HepG2 (cell line): ENCODE results near the gene RBPJ. TPM values are rescaled to one million over a fixed set of nuclear protein-coding genes. Genes with fewer than 3 reads are reported as not detected.

ENCODE experiments used
- ATAC-seq: fragments of 200-7000 bp; cut with Tn5 transposase; 3 replicates; pipeline ENCODE4 v1.9.1; 2020; ENCODE audit warnings: mild to moderate bottlenecking, moderate library complexity
- BruUV-seq: library from RNA; stranded (reverse); fragments of 400-500 nt; replicated peaks from 2 replicates; lab custom pipeline; 2021; lab: Mats Ljungman, UMichigan
- CTCF ChIA-PET: fragments of 300-600 bp; formaldehyde crosslinking; extraction: SDS; loops from one replicate; lab custom pipeline; 2021; ENCODE audit warnings: low total read pairs, inconsistent platforms, low intra/inter-chr PET ratio; lab: Yijun Ruan, JAX
- POLR2A ChIA-PET: fragments of 350-600 bp; sonication (Branson Sonifier 250); formaldehyde crosslinking; loops from one replicate; lab custom pipeline; 2020; ENCODE audit warnings: antibody characterized with exemption, inconsistent platforms; lab: Yijun Ruan, JAX
- DNase-seq: peaks from one replicate; pipeline ENCODE4 v3.0.0-alpha.2; 2015; ENCODE audit warnings: low spot score
- FAIRE-seq: peaks from 3 replicates; lab custom pipeline; 2011; peaks lifted over from hg19 to GRCh38; lab: Jason Lieb, UNC
- H2AFZ ChIP-seq: one replicate; pipeline ENCODE4 v1.6.1; 2011; ENCODE audit warnings: low read length, inconsistent platforms
- H3K27ac ChIP-seq: fragments of 300-600 bp; 3 replicates; pipeline ENCODE4 v1.8.0; 2011; ENCODE audit warnings: mixed run types, mild to moderate bottlenecking, mixed read lengths, low read length, inconsistent platforms; ENCODE audit not compliant: insufficient read depth; ENCODE audit errors: extremely low read length
- H3K27me3 ChIP-seq, 2 experiments: fragments of 200-600 bp in 1 of 2; 2 replicates in 1 of 2; 3 replicates in 1 of 2; pipeline versions ENCODE4 v1.6.0 to v1.8.0; 2011; ENCODE audit warnings: low read length in 2 of 2, mild to moderate bottlenecking in 2 of 2, moderate library complexity in 2 of 2, inconsistent platforms in 1 of 2; ENCODE audit not compliant: insufficient read depth in 2 of 2, control insufficient read depth in 1 of 2
- H3K36me3 ChIP-seq, 2 experiments: fragments of 200-600 bp in 1 of 2; replicated peaks in 1 of 2; 2 replicates in 1 of 2; 3 replicates in 1 of 2; pipeline versions ENCODE4 v1.5.1 to v1.8.0; 2011; ENCODE audit warnings: low read length in 2 of 2, inconsistent platforms in 1 of 2; ENCODE audit not compliant: insufficient read depth in 2 of 2, control insufficient read depth in 1 of 2
- H3K4me1 ChIP-seq: 2 replicates; pipeline ENCODE4 v1.5.1; 2012; ENCODE audit warnings: low read length, inconsistent platforms; ENCODE audit not compliant: insufficient read depth
- H3K4me2 ChIP-seq: 2 replicates; pipeline ENCODE4 v1.6.0; 2011; ENCODE audit warnings: low read depth, low read length, inconsistent platforms
- H3K4me3 ChIP-seq, 3 experiments: fragments of 200-600 bp in 1 of 3; sonication (generic), shearing (Covaris generic) in 1 of 3; replicated peaks in 1 of 3; 2 replicates each; pipeline ENCODE4 v1.5.1; 2011 to 2016; ENCODE audit warnings: low read length in 3 of 3, inconsistent platforms in 2 of 3, low read depth in 2 of 3, mild to moderate bottlenecking in 2 of 3, control low read depth in 1 of 3, mixed read lengths in 1 of 3; ENCODE audit not compliant: insufficient read depth in 1 of 3
- H3K79me2 ChIP-seq: one replicate; pipeline ENCODE4 v1.6.1; 2011; ENCODE audit warnings: low read length, inconsistent platforms; ENCODE audit not compliant: insufficient read depth
- H3K9ac ChIP-seq: 2 replicates; pipeline ENCODE4 v1.6.0; 2011; ENCODE audit warnings: mild to moderate bottlenecking, low read depth, low read length, inconsistent platforms; ENCODE audit not compliant: insufficient read depth
- H3K9me3 ChIP-seq: 2 replicates; pipeline ENCODE4 v1.5.1; 2012; ENCODE audit warnings: mild to moderate bottlenecking, low read length
- H4K20me1 ChIP-seq: 2 replicates; pipeline ENCODE4 v1.6.0; 2011; ENCODE audit warnings: inconsistent platforms, mild to moderate bottlenecking, low read length, moderate library complexity; ENCODE audit not compliant: insufficient read depth
- HIVEP1 ChIP-seq: sonication (generic); formaldehyde crosslinking; IDR thresholded peaks from 2 replicates; pipeline ENCODE4 v1.4.0; 2020; ENCODE audit warnings: mild to moderate bottlenecking, missing genetic modification reagents
- KLF6 ChIP-seq: IDR thresholded peaks from 2 replicates; pipeline ENCODE4 v1.8.0; 2016; ENCODE audit warnings: missing biosample characterization, missing genetic modification reagents
- NFE2 ChIP-seq: sonication (generic); formaldehyde crosslinking; IDR thresholded peaks from 2 replicates; pipeline ENCODE4 v1.4.0; 2020; ENCODE audit warnings: missing genetic modification reagents
- NFYC ChIP-seq: IDR thresholded peaks from 2 replicates; pipeline ENCODE4 v1.6.1; 2016; ENCODE audit warnings: missing genetic modification reagents, missing compliant biosample characterization
- NR1H2 ChIP-seq: sonication (generic); formaldehyde crosslinking; IDR thresholded peaks from 2 replicates; pipeline ENCODE4 v1.8.1; 2022; ENCODE audit warnings: low read depth, missing genetic modification reagents, borderline replicate concordance
- PAWR ChIP-seq: sonication (generic); formaldehyde crosslinking; IDR thresholded peaks from 2 replicates; pipeline ENCODE4 v1.4.0; 2020; ENCODE audit warnings: missing genetic modification reagents, mild to moderate bottlenecking, borderline replicate concordance
- SIN3B ChIP-seq: fragments of 150-350 bp; IDR thresholded peaks from 2 replicates; pipeline ENCODE4 v1.6.1; 2014; ENCODE audit warnings: low read length
- STAG1 ChIP-seq: sonication (generic); formaldehyde crosslinking; IDR thresholded peaks from 2 replicates; pipeline ENCODE4 v1.4.0; 2020; ENCODE audit warnings: missing genetic modification reagents
- ZBTB26 ChIP-seq: IDR thresholded peaks from 2 replicates; pipeline ENCODE4 v1.6.1; 2016; ENCODE audit warnings: missing compliant biosample characterization, missing genetic modification reagents, borderline replicate concordance
- ZFX ChIP-seq: sonication (generic); formaldehyde crosslinking; IDR thresholded peaks from 2 replicates; pipeline ENCODE4 v1.4.0; 2020; ENCODE audit warnings: mild to moderate bottlenecking, low read depth, missing genetic modification reagents, moderate library complexity
- ZMYM3 ChIP-seq: sonication (generic); formaldehyde crosslinking; IDR thresholded peaks from 2 replicates; pipeline ENCODE4 v1.5.1; 2020; ENCODE audit warnings: mild to moderate bottlenecking, missing genetic modification reagents
- ZNF260 ChIP-seq: sonication (generic); formaldehyde crosslinking; IDR thresholded peaks from 2 replicates; pipeline ENCODE4 v1.4.0; 2020; ENCODE audit warnings: missing genetic modification reagents, low read depth, mild to moderate bottlenecking, borderline replicate concordance
- ZNF512B ChIP-seq: sonication (generic); formaldehyde crosslinking; IDR thresholded peaks from 2 replicates; pipeline ENCODE4 v1.5.1; 2020; ENCODE audit warnings: missing genetic modification reagents, mild to moderate bottlenecking, borderline replicate concordance
- WGBS: methylation state at CpG from one replicate; pipeline ENCODE4 v1.1.6; 2017; ENCODE audit warnings: low lambda C conversion rate; 5-methylcytosine and 5-hydroxymethylcytosine counted together
- in situ Hi-C: cut with HindIII; loops from 2 replicates; pipeline ENCODE4 v1.10.0; 2017; ENCODE audit warnings: low pct_unique_long_range_greater_than_20kb; ENCODE audit not compliant: extremely low pct_ligation_motif_present
- intact Hi-C: fragments of 100-400 bp; cut with micrococcal nuclease; formaldehyde crosslinking; loops from one replicate; pipeline ENCODE4 v1.10.0; 2022; ENCODE audit not compliant: unreplicated experiment
- polyA plus RNA-seq, 8 experiments: library from polyadenylated mRNA; depleted of rRNA in 3 of 8; stranded (reverse) in 7 of 8; unstranded in 1 of 8; fragments of >200 nt; fragmentation: Illumina TruSeq in 4 of 8; extraction: Trizol in 4 of 8; gene quantifications; 2 replicates each; pipeline versions ENCODE4 v1.2.1 to v1.2.3, GENCODE V29; 2011 to 2016; ENCODE audit warnings: low read depth in 4 of 8, missing spikeins in 1 of 8, mixed read lengths in 1 of 8; ENCODE audit not compliant: insufficient read depth in 1 of 8
- total RNA-seq, 5 experiments: library from RNA; depleted of rRNA; stranded (reverse); fragments of >200 nt; fragmentation: Illumina TruSeq; extraction: Trizol; gene quantifications; 2 replicates each; pipeline ENCODE4 v1.2.3, GENCODE V29; 2016; ENCODE audit warnings: low read depth in 1 of 5

Gene RBPJ
- total and polyA plus RNA-seq, 2 of the 13 experiments (the other 11 are each of a cell fraction or from before 2014, with no cell fraction given), result 25.9 to 33.2 TPM

- no peak overlapping the region for H3K27ac ChIP-seq
- TF ChIP-seq ZNF260 (no peak), NFE2 (CRISPR knock-in tag) (no peak), NR1H2 (no peak), HIVEP1 (no peak), ZBTB26 (CRISPR knock-in tag) (no peak), PAWR (CRISPR knock-in tag) (no peak), KLF6 (no peak), STAG1 (no peak), ZFX (CRISPR knock-in tag) (no peak), ZNF512B (no peak), NFYC (CRISPR knock-in tag) (no peak), SIN3B (no peak), ZMYM3 (CRISPR knock-in tag) (no peak)
- TF ChIP-seq, all 625 proteins: peak for 0
- Histone ChIP-seq H3K36me3 (no peaks in the 10 kb centered on the region), H3K4me2 (no peak overlapping the region), H3K9ac (no peak overlapping the region), H3K4me1 (no peaks in the 10 kb centered on the region), H3K4me3 (no peak overlapping the region), H3K79me2 (no peaks in the 10 kb centered on the region), H3K27me3 (peaks cover 0 to 6% of the 10 kb centered on the region in 2 experiments; a peak in 2 of 5 replicates), H4K20me1 (no peaks in the 10 kb centered on the region), H3K9me3 (no peaks in the 10 kb centered on the region), H2AFZ (no peak overlapping the region)
- ATAC-seq (no peak), DNase-seq (no peak), FAIRE-seq (no peak)
- BruUV-seq, result no TSS peak
- ChIA-PET POLR2A (no interaction called here), CTCF (no interaction called here)
- in situ Hi-C loops (no loop called here), intact Hi-C loops (no loop called here)
- WGBS, result 44% methylated on average over 3 of the region's 3 CpGs
These were observed 30.5 kb upstream of the RBPJ start for GRCh38 chr4:26290321-26290720.
